Left forelimb (tissue), 1 donor: ENCODE data around the gene ITGA4.

Experiments used
- DNase-seq: peaks from one replicate; pipeline ENCODE4 v3.0.0-alpha.2; 2018; ENCODE audit warnings: low spot score

ITGA4 gene

GRCh38 chr2:181515719-181516118, 58.5 kb downstream of the ITGA4 start:
- no peak for DNase-seq

GRCh38 chr2:181516992-181517391, 59.8 kb downstream of the ITGA4 start:
- DNase-seq, result no peak

GRCh38 chr2:181517685-181518301, 60.6 kb downstream of the ITGA4 start:
- DNase-seq, result no peak

- DNase-seq, result no peak
These were observed 63.1 kb downstream of the ITGA4 start for GRCh38 chr2:181520253-181520652.

- DNase-seq, result no peak
These were observed 66.6 kb downstream of the ITGA4 start for GRCh38 chr2:181523756-181524155.

GRCh38 chr2:181526014-181526413, 68.8 kb downstream of the ITGA4 start:
- no peak for DNase-seq

- no peak for DNase-seq
These were observed 69.9 kb downstream of the ITGA4 start for GRCh38 chr2:181527058-181527457.

GRCh38 chr2:181528441-181528840, 71.3 kb downstream of the ITGA4 start:
- DNase-seq, result no peak

GRCh38 chr2:181536730-181537129, 79.5 kb downstream of the ITGA4 start:
- DNase-seq, result no peak

- no peak for DNase-seq
These were observed 83.2 kb downstream of the ITGA4 start for GRCh38 chr2:181540421-181540820.

GRCh38 chr2:181542170-181542569, 85.0 kb downstream of the ITGA4 start:
- no peak for DNase-seq

GRCh38 chr2:181546086-181546485, 88.9 kb downstream of the ITGA4 start:
- DNase-seq, result no peak

- no peak for DNase-seq
These were observed 95.6 kb downstream of the ITGA4 start for GRCh38 chr2:181552808-181553207.

- no peak for DNase-seq
These were observed 96.1 kb downstream of the ITGA4 start for GRCh38 chr2:181553244-181553643.

GRCh38 chr2:181554061-181554830, 97.1 kb downstream of the ITGA4 start:
- no peak for DNase-seq

- DNase-seq, result no peak
These were observed 101.2 kb downstream of the ITGA4 start for GRCh38 chr2:181558371-181558770.

- no peak for DNase-seq
These were observed 106.0 kb downstream of the ITGA4 start for GRCh38 chr2:181563101-181563692.

- no peak for DNase-seq
These were observed 109.3 kb downstream of the ITGA4 start for GRCh38 chr2:181566334-181567032.

GRCh38 chr2:181570059-181570458, 112.9 kb downstream of the ITGA4 start:
- DNase-seq, result no peak

- no peak for DNase-seq
These were observed 113.9 kb downstream of the ITGA4 start for GRCh38 chr2:181570833-181571661.

GRCh38 chr2:181573140-181573736, 116.1 kb downstream of the ITGA4 start:
- DNase-seq, result no peak
